Mesothelial cell of epicardium (in vitro differentiated cells): ENCODE data around the gene AGMO. TPM values are rescaled to one million over a fixed set of nuclear protein-coding genes. Genes with fewer than 3 reads are reported as not detected.

Experiments
- DNase-seq, 2 experiments: peaks; one replicate each; pipeline ENCODE4 v3.0.0; 2021; ENCODE audit warnings: low spot score in 2 of 2; ENCODE audit not compliant: unreplicated experiment in 2 of 2
- H3K27ac Mint-ChIP-seq: 2 replicates; pipeline ENCODE4 v1.8.0; 2021; ENCODE audit warnings: mixed read lengths
- H3K27me3 Mint-ChIP-seq: 2 replicates; pipeline ENCODE4 v1.8.0; 2021; ENCODE audit warnings: low read depth, mixed read lengths
- H3K36me3 Mint-ChIP-seq: 2 replicates; pipeline ENCODE4 v1.8.0; 2021; ENCODE audit warnings: mixed read lengths
- H3K4me1 Mint-ChIP-seq: 2 replicates; pipeline ENCODE4 v1.8.0; 2021; ENCODE audit warnings: mixed read lengths
- H3K4me3 Mint-ChIP-seq: 2 replicates; pipeline ENCODE4 v1.8.0; 2021; ENCODE audit warnings: mild to moderate bottlenecking, moderate library complexity, mixed read lengths
- H3K9me3 Mint-ChIP-seq: 2 replicates; pipeline ENCODE4 v1.8.0; 2021; ENCODE audit warnings: mixed read lengths
- CTCF ChIP-seq: fragments of 200-600 bp; sonication (generic); IDR thresholded peaks from one replicate; pipeline ENCODE4 v1.5.0; 2021; ENCODE audit warnings: antibody characterized with exemption; ENCODE audit not compliant: unreplicated experiment
- total RNA-seq: library from RNA; stranded (reverse); gene quantifications from 3 replicates; pipeline ENCODE4 v1.2.1, GENCODE V29; 2021

The AGMO gene
- total RNA-seq, 1 donor from 2014 or later, result 1.0 TPM

DNA sequence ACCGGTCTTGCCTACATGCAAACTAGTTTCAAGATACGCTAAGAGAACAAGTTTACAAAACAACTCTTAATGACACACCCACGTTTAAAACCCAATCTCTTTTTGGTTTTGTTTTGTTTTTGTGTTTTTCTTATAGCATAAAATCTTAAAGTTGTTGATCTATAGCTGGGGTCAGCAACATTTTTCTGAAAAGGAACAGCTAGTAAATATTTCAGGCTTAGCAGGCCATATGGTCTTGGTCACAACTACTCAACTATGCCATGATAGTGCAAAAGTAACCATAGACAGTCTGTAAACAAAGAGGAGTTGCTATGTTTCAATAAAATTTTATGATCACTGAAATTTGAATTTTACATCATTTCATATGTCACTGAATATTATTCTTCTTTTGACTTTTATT lies 327.4 kb downstream of the AGMO start:
- peaks cover 9% of the 10 kb centered on the region for H3K9me3 Mint-ChIP-seq
- H3K27ac Mint-ChIP-seq, result no peak overlapping the region
- no peak for TF ChIP-seq CTCF
- no peak for DNase-seq
- no peaks in the 10 kb centered on the region for H3K27me3 Mint-ChIP-seq
- H3K36me3 Mint-ChIP-seq, result no peaks in the 10 kb centered on the region
- H3K4me3 Mint-ChIP-seq, result no peak overlapping the region
- H3K4me1 Mint-ChIP-seq, result no peaks in the 10 kb centered on the region

DNA sequence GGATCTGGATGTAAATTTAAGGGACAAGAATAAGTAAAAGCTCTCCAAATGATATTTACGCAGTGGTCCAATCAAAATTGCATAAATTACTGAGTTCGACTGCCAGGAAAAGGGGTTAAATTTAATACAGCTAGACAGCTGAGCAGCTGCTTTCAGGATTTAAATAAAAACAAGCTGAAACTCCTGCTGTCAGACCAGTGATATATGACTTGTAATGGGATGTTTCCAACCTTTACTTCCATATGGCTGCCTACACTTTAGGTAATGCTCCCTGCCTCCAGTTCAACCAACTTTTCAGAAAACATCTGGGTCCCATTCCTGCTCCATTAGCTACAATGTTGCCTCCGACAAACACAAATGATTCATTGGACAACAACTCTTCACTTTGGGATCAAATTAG lies 333.0 kb downstream of the AGMO start:
- TF ChIP-seq CTCF, result no peak
- peaks cover 11% of the 10 kb centered on the region for H3K9me3 Mint-ChIP-seq
- no peak for DNase-seq
- H3K36me3 Mint-ChIP-seq, result no peaks in the 10 kb centered on the region
- peaks cover 16% of the 10 kb centered on the region for H3K4me1 Mint-ChIP-seq
- H3K27ac Mint-ChIP-seq, result no peak overlapping the region
- H3K27me3 Mint-ChIP-seq, result no peaks in the 10 kb centered on the region
- H3K4me3 Mint-ChIP-seq, result no peak overlapping the region

GRCh38 chr7:15225981-15226380 lies 335.8 kb downstream of the AGMO start:
- Mint-ChIP-seq H3K36me3 (no peaks in the 10 kb centered on the region), H3K27ac (no peak overlapping the region)
- no peak for TF ChIP-seq CTCF

DNA sequence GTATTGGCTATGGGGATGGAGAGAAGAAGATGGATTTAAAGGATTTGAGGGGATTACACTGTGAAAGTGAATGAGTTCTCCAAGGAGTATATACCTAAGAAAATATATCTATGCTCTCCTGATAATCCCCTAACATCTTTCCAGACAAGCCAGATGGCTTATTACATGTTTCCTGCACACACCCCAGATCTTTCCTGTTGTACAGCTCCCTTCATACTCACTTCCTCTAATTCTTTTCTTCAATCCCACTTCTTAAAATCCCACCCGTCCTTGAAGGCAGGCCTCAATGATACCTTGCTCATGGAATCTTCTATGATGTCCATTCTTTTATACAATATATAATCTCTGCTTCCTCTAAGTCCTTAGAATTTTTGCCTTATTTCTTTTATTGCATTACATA lies 342.1 kb downstream of the AGMO start:
- peaks cover 2% of the 10 kb centered on the region for H3K4me1 Mint-ChIP-seq
- TF ChIP-seq CTCF, result no peak
- H3K9me3 Mint-ChIP-seq, result no peaks in the 10 kb centered on the region
- no peaks in the 10 kb centered on the region for H3K27me3 Mint-ChIP-seq
- no peak for DNase-seq
- no peak overlapping the region for H3K4me3 Mint-ChIP-seq
- no peak overlapping the region for H3K27ac Mint-ChIP-seq
- no peaks in the 10 kb centered on the region for H3K36me3 Mint-ChIP-seq

More at GRCh38 chr7:15225981-15226380, 335.8 kb downstream of the AGMO start:
- H3K27me3 Mint-ChIP-seq, result no peaks in the 10 kb centered on the region
- H3K4me3 Mint-ChIP-seq, result no peak overlapping the region
- H3K9me3 Mint-ChIP-seq, result peaks cover 7% of the 10 kb centered on the region
- peaks cover 16% of the 10 kb centered on the region for H3K4me1 Mint-ChIP-seq
- no peak for DNase-seq

- Mint-ChIP-seq H3K27me3 (no peaks in the 10 kb centered on the region), H3K36me3 (no peaks in the 10 kb centered on the region), H3K27ac (no peak overlapping the region), H3K4me1 (peaks cover 2% of the 10 kb centered on the region), H3K9me3 (no peaks in the 10 kb centered on the region), H3K4me3 (no peak overlapping the region)
- no peak for TF ChIP-seq CTCF
- DNase-seq, result no peak
These were observed 343.6 kb downstream of the AGMO start for GRCh38 chr7:15218261-15218660.

DNA sequence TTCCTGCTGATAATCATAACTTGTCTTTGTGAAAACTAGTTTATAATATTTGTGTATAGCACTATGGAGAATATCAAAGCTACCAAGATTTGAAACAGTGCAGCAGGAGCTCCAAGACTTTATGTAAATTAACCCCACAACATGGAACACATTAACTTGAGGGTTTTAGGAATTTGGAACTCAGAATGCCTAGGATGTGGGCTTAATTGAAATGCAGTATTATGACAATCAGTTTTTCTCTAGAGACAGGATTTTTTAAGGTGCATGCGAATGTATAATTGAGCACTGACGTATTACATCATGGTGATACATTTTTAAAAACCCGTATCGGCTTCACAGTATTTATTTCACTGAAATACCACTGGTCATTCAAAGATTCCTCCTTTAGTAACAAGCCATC lies 346.2 kb downstream of the AGMO start:
- no peak for TF ChIP-seq CTCF
- no peaks in the 10 kb centered on the region for H3K9me3 Mint-ChIP-seq
- no peaks in the 10 kb centered on the region for H3K36me3 Mint-ChIP-seq

More for the DNA sequence above, 346.2 kb downstream of the AGMO start:
- DNase-seq, result no peak
- Mint-ChIP-seq H3K27ac (no peak overlapping the region), H3K4me3 (no peak overlapping the region), H3K27me3 (no peaks in the 10 kb centered on the region), H3K4me1 (peaks cover 2% of the 10 kb centered on the region)
